Esophagus mucosa (tissue), 1 donor: Measurements from ENCODE around the gene DNAH8. TPM values are rescaled to one million over a fixed set of nuclear protein-coding genes. Genes with fewer than 3 reads are reported as not detected.

Experiments
- ATAC-seq: fragments of 200-7000 bp; cut with Tn5 transposase; one replicate; pipeline ENCODE4 v1.9.1; 2020
- total RNA-seq: library from RNA; stranded (reverse); gene quantifications from one replicate; pipeline ENCODE4 v1.2.4, GENCODE V29; 2023
- donor health status: DM: yes; HTN: yes; CAD: no.

DNAH8 gene
- total RNA-seq, 1 donor from 2014 or later, result 0.04 TPM

- no peak for ATAC-seq
Measured at GRCh38 chr6:39053854-39054576, 338.9 kb downstream of the DNAH8 start.

- ATAC-seq, result no peak
Measured at GRCh38 chr6:39054577-39055142, 339.5 kb downstream of the DNAH8 start.

GRCh38 chr6:39055661-39056060 is 340.6 kb downstream of the DNAH8 start:
- no peak for ATAC-seq

- no peak for ATAC-seq
Measured at GRCh38 chr6:39056191-39056590, 341.1 kb downstream of the DNAH8 start.

- no peak for ATAC-seq
Measured at GRCh38 chr6:39056681-39057080, 341.6 kb downstream of the DNAH8 start.

- no peak for ATAC-seq
Measured at GRCh38 chr6:39057251-39058155, 342.4 kb downstream of the DNAH8 start.

- no peak for ATAC-seq
Measured at GRCh38 chr6:39058471-39059147, 343.5 kb downstream of the DNAH8 start.

- ATAC-seq, result no peak
Measured at GRCh38 chr6:39059496-39060310, 344.6 kb downstream of the DNAH8 start.

GRCh38 chr6:39060467-39061160 is 345.5 kb downstream of the DNAH8 start:
- ATAC-seq, result peak; percentile 16

GRCh38 chr6:39061182-39061581 is 346.1 kb downstream of the DNAH8 start:
- no peak for ATAC-seq

- no peak for ATAC-seq
Measured at GRCh38 chr6:39061588-39061987, 346.5 kb downstream of the DNAH8 start.

- ATAC-seq, result no peak
Measured at GRCh38 chr6:39062014-39062740, 347.1 kb downstream of the DNAH8 start.

- ATAC-seq, result no peak
Measured at GRCh38 chr6:39063526-39063925, 348.4 kb downstream of the DNAH8 start.

- no peak for ATAC-seq
Measured at GRCh38 chr6:39065561-39065960, 350.4 kb downstream of the DNAH8 start.

- ATAC-seq, result no peak
Measured at GRCh38 chr6:39068391-39068790, 353.3 kb downstream of the DNAH8 start.

GRCh38 chr6:39072830-39073229 is 357.7 kb downstream of the DNAH8 start:
- ATAC-seq, result no peak

GRCh38 chr6:39073471-39074355 is 358.6 kb downstream of the DNAH8 start:
- ATAC-seq, result no peak

GRCh38 chr6:39074486-39074885 is 359.4 kb downstream of the DNAH8 start:
- no peak for ATAC-seq

GRCh38 chr6:39075010-39075686 is 360.0 kb downstream of the DNAH8 start:
- ATAC-seq, result no peak
